GM15510 (cell line): ENCODE data around the gene STING1.

Source experiments
- POLR2A ChIP-seq: IDR thresholded peaks from 3 replicates; pipeline ENCODE4 v1.6.1; 2011; ENCODE audit warnings: borderline replicate concordance; ENCODE audit not compliant: insufficient read length; ENCODE audit errors: extremely low read depth

STING1 gene

GRCh38 chr5:139492700-139493192 is 10.2 kb upstream of the STING1 start:
- no peak for TF ChIP-seq POLR2A

GRCh38 chr5:139488260-139488659 is 5.7 kb upstream of the STING1 start:
- TF ChIP-seq POLR2A: no peak

DNA sequence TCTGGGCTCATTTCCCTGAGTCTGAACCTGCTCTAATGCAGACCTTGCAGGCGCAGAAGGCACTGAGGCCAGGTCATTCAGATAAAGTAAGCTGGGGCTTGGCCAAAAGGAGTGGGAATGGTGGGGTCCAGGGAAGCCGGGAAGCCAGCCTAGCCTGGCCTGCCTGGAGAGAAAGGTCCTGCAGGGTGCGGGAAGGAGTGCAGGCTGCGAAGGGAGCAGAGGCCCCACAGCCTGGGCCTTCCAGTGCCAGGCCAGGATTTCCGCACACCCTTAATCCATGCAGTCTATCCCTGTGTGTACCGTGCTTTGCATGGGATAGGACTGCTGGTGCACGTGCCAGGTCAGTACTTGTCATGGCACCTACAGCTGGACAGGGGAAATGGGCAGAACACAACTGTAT is 3.6 kb upstream of the STING1 start:
- no peak for TF ChIP-seq POLR2A

DNA sequence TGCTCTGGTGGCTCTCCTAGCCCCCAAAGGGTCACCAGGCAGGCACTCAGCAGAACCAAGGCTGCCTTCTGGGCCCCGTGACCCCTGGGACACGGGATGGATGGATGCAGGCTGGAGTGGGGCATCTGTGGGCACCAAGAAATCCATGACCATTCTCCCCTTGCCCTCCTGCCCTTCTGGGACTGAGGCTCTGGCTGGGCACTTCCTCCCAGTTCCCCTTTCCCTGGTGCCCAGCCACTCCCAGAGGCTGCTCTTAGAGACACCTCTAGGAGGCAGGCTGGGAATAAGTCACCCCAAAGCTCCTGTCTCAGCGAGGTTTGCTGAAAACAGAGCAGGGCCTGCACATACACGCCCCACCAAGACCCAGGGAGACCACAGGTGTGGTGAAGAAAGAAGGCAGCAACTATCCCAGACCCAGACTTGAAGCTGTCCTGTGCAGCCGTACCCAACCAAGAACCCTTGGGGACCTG is 943 bp downstream of the STING1 start:
- TF ChIP-seq POLR2A: no peak

- TF ChIP-seq POLR2A: no peak
Observed at GRCh38 chr5:139481122-139481533, 1.4 kb downstream of the STING1 start.

- TF ChIP-seq POLR2A: no peak
Observed at GRCh38 chr5:139475865-139476617, 6.5 kb downstream of the STING1 start.

GRCh38 chr5:139474890-139475791 is 7.4 kb downstream of the STING1 start:
- TF ChIP-seq POLR2A: no peak

GRCh38 chr5:139473565-139473964 is 9.0 kb downstream of the STING1 start:
- TF ChIP-seq POLR2A: no peak

DNA sequence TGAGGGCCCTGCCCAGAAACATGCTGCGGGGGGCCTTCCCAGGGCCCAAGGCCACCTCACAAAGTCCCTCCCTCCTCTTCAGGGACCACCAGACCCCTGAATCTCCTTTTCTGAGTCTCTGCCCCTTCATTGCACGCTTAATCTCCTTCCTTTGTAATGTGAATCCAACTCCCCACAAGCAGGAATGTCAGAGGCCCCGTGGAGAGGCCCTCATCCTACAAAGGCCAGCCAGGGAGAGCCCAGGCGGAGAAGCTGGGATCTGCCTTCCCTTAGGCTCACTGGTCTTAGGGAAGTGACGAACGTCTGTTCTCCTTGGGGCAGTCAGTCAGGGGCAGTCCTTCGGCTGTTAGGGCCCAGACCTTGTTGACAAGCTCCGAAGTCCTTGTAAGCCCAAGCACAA is 9.5 kb downstream of the STING1 start:
- TF ChIP-seq POLR2A: no peak

DNA sequence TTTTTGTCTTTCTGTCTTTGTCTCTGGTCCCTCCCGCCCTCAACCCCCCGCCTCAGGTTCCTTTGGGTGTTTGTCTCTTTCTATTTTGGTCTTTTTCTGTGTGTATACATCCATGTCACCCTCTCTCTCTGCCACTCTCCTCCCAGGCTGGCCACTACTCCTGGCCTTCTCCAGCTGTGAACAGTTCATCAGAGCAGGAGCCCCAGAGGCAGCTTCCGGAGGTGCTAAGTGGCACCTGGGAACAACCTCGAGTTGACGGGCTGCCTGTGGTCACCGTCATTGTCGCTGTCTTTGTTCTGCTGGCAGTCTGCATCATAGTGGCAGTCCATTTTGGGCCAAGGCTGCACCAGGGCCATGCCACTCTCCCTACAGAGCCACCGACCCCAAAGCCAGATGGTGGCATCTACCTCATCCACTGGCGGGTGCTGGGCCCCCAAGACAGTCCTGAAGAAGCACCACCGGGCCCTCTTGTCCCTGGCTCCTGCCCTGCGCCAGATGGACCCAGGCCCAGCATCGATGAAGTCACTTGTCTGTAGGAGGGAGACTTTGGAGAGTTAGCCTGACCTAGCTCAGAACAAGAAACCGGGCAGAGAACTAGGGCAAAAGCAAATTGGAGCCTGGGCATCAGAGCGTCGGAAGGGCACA is 10.1 kb downstream of the STING1 start:
- no peak for TF ChIP-seq POLR2A

DNA sequence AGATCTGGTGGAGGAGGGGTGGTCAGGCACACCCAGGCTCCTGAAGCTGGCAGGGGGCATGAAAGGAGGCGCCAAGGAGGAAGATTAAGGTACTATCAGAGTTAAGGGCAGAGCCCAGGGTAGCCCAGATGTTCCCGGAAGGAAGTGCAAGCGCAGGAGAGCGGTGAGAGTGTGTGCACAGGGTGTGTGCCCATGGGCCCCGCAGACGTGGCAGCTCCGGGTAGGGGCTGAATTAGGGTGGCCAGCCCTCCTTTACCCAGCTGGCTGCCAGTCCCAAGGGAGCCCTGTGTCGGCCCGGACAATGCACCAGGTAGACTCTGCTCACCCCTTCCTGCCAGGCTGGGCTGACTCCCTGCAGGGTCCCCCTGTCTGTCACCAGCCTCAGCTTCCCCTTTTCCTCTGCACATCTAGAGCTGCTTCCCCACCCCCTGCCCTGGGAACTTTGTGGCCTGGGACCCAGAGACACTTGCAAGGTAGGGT is 11.7 kb downstream of the STING1 start, which contains the start of gene SMIM33:
TSS of gene SMIM33 (plus strand) at position 184 of the 480 bp plus-strand sequence. CDS start at position 302, 118 bp downstream.
- TF ChIP-seq POLR2A: no peak

DNA sequence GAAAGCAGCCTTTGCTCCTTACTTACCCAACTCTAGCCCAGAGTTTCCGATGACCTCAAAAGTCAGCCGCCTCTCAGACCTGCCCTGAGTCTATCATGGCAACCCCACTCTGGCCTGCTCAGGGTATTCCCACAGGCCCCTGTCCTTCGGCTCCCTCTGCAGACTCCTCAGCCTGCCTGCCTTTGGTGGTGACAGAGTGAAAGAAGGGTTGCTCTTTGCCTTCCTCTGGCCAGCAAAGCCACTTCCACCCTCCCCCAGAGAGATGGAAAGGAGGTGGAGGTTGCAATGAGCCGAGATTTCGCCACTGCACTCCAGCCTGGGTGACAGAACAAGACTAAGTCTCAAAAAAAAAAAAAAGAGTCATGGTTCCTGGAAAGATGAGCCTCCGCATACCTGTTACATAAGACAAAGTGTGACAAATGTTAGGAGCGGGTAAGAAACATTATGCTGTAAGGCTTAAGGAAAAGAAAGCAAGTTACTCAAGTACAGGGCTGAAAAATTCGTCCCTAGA is 14.1 kb downstream of the STING1 start:
- no peak for TF ChIP-seq POLR2A

DNA sequence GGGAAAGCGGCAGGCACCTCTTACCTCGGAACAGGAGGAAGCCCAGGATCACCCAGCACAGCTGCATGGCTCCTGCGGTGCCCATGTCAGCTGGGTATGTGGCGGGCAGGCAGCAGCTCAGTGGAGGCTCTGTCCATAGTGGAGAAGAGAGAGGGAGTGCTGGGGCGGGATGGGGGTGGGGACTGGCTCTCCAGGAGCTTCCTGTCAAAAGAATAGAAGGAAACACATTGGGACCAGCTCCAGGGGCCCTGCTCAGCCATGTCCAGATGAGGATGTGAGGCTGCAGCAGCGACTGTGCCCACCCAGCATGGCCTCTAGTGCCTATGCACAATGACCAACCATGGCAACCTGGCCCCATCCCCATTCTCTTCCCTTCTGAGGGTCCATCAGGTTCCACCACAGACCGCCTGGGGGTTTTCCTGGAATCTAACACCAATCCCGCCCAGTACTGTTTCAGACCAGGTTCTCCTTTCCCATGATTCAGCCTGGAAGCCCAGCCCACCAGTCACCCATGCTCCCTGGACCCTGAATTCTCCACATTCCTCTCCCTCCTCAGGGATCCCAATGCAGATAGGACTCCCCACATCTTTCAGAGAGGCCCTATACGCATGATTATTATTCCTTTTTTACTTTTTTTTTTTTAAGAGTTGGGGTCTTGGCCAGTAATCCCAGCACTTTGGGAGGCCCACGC is 19.8 kb downstream of the STING1 start, which contains the start of gene ECSCR:
TSS of gene ECSCR (minus strand) at position 158 of the 691 bp plus-strand sequence. CDS start at position 85, 73 bp downstream.
- no peak for TF ChIP-seq POLR2A

GRCh38 chr5:139461698-139462097 is 20.9 kb downstream of the STING1 start:
- no peak for TF ChIP-seq POLR2A
